Thoracic aorta (tissue), 2 donors: ENCODE data around the gene RNF2. TPM values are rescaled to one million over a fixed set of nuclear protein-coding genes. Genes with fewer than 3 reads are reported as not detected.

Source experiments
- ATAC-seq: fragments of 150-250 bp; one replicate; pipeline ENCODE4 v1.8.0; 2017; ENCODE audit warnings: low read depth; ENCODE audit not compliant: insufficient number of reproducible peaks, low FRiP score
- DNase-seq: peaks from one replicate; pipeline ENCODE4 v3.0.0-alpha.2; 2020; ENCODE audit warnings: low spot score
- H3K27ac ChIP-seq, 2 donors: fragments of 200-600 bp; sonication (generic); 1 replicate in 1 of 2; 2 replicates in 1 of 2; pipeline ENCODE4 v1.5.1; 2016; ENCODE audit warnings: mild to moderate bottlenecking in 2 of 2, moderate library complexity in 2 of 2
- H3K27me3 ChIP-seq: fragments of 200-600 bp; sonication (generic); replicated peaks from 2 replicates; pipeline ENCODE4 v1.6.0; 2016; ENCODE audit warnings: mild to moderate bottlenecking; ENCODE audit not compliant: insufficient read depth
- H3K36me3 ChIP-seq: fragments of 200-600 bp; sonication (generic); one replicate; pipeline ENCODE4 v1.5.1; 2016
- H3K4me1 ChIP-seq, 2 donors: fragments of 200-600 bp; sonication (generic); 1 replicate in 1 of 2; 2 replicates in 1 of 2; pipeline versions ENCODE4 v1.5.1 to v1.6.0; 2016; ENCODE audit warnings: low read depth in 2 of 2, mild to moderate bottlenecking in 1 of 2; ENCODE audit not compliant: control insufficient read depth in 1 of 2
- H3K4me3 ChIP-seq: fragments of 200-600 bp; sonication (generic); 2 replicates; pipeline ENCODE4 v1.5.1; 2016; ENCODE audit warnings: mild to moderate bottlenecking
- H3K9me3 ChIP-seq: fragments of 200-600 bp; sonication (generic); 2 replicates; pipeline ENCODE4 v1.5.1; 2016
- CTCF ChIP-seq: fragments of 200-600 bp; sonication (generic); IDR thresholded peaks from one replicate; pipeline ENCODE4 v1.5.1; 2019; ENCODE audit warnings: antibody characterized with exemption
- total RNA-seq, 2 donors: library from RNA; depleted of rRNA; stranded (reverse); fragments of >200 nt; gene quantifications; one replicate each; pipeline versions ENCODE4 v1.1.0 to v1.2.3, GENCODE V29; 2016

Gene RNF2
- total RNA-seq, 2 donors from 2014 or later, result 13.8 to 15.7 TPM

- H3K4me1 ChIP-seq, result peaks cover 13 to 17% of the 10 kb centered on the region in 2 donors
- no peak for ATAC-seq
Observed at GRCh38 chr1:185049670-185050069, 4.3 kb downstream of the RNF2 start.

GRCh38 chr1:185050823-185051451 is 5.6 kb downstream of the RNF2 start:
- DNase-seq (no peak), ATAC-seq (no peak)
- no peak for TF ChIP-seq CTCF

More at GRCh38 chr1:185049670-185050069, 4.3 kb downstream of the RNF2 start:
- no peak for DNase-seq
- no peak for TF ChIP-seq CTCF
- Histone ChIP-seq H3K9me3 (no peaks in the 10 kb centered on the region), H3K27me3 (no peaks in the 10 kb centered on the region), H3K4me3 (no peak overlapping the region), H3K36me3 (no peaks in the 10 kb centered on the region), H3K27ac (no peak overlapping the region)

DNA sequence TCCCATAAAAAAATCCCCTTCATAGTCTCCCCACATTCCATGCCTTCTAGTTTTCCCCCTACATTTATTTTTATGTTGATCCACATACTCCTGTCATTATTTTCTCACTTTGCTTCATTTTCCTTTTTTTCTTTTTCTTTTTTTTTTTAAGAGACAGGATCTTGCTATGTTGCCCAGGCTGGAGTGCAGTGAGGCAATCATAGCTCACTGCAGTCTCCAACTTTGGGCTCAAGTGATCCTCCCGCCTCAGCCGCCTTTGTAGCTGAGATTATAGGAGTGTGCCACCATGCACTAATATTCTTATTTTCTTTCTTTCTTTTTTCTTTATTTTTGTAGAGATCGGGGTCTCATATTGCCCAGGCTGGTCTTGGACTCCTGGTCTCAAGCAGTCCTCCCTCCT is 7.8 kb downstream of the RNF2 start:
- H3K36me3 ChIP-seq, result no peaks in the 10 kb centered on the region
- no peaks in the 10 kb centered on the region for H3K27me3 ChIP-seq
- DNase-seq (no peak), ATAC-seq (no peak)
- no peak overlapping the region for H3K4me3 ChIP-seq
- no peaks in the 10 kb centered on the region for H3K9me3 ChIP-seq
- H3K27ac ChIP-seq, result no peak overlapping the region
- H3K4me1 ChIP-seq, result peaks cover 1 to 3% of the 10 kb centered on the region in 2 donors
- no peak for TF ChIP-seq CTCF

More at GRCh38 chr1:185050823-185051451, 5.6 kb downstream of the RNF2 start:
- H3K9me3 ChIP-seq, result no peaks in the 10 kb centered on the region
- no peaks in the 10 kb centered on the region for H3K27me3 ChIP-seq
- no peak overlapping the region for H3K27ac ChIP-seq
- no peak overlapping the region for H3K4me3 ChIP-seq
- peaks cover 13 to 17% of the 10 kb centered on the region in 2 donors for H3K4me1 ChIP-seq
- no peaks in the 10 kb centered on the region for H3K36me3 ChIP-seq

GRCh38 chr1:185054365-185055060 is 9.2 kb downstream of the RNF2 start:
- no peak for TF ChIP-seq CTCF
- DNase-seq, result no peak

DNA sequence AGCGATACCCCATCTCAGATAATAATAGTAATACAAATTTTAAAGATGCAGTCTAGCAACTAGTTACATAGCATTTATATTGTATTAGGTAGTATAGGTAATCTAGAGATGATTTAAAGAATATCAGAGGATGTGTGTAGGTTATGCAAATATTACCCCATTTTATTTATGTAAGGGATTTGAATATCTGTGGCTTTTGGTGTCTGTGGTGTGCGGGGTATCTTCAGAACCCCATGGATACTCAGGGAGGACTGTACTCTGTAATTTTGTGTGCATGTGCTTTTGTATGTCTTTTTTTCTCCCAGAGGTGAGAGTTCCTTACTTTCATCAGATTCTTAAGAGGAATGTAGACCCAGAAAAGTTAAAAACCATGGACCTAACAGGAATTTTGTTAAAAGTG is 12.8 kb downstream of the RNF2 start:
- Histone ChIP-seq H3K27me3 (no peaks in the 10 kb centered on the region), H3K4me1 (peaks cover 19 to 32% of the 10 kb centered on the region in 2 donors), H3K36me3 (no peaks in the 10 kb centered on the region), H3K4me3 (no peak overlapping the region), H3K9me3 (no peaks in the 10 kb centered on the region), H3K27ac (no peak overlapping the region)
- no peak for TF ChIP-seq CTCF
- ATAC-seq, result no peak
- DNase-seq, result no peak

More at GRCh38 chr1:185054365-185055060, 9.2 kb downstream of the RNF2 start:
- no peaks in the 10 kb centered on the region for H3K27me3 ChIP-seq
- ATAC-seq, result no peak
- H3K4me3 ChIP-seq, result no peak overlapping the region
- H3K27ac ChIP-seq, result no peak overlapping the region
- no peaks in the 10 kb centered on the region for H3K9me3 ChIP-seq
- H3K36me3 ChIP-seq, result no peaks in the 10 kb centered on the region
- H3K4me1 ChIP-seq, result peaks cover 14% of the 10 kb centered on the region in 2 donors
